ENCODE results near the gene ZNF621. TPM values are rescaled to one million over a fixed set of nuclear protein-coding genes. Genes with fewer than 3 reads are reported as not detected.

The ZNF621 gene
- 10 to 100 TPM; 22.4 to 36.8 (median 33.7) TPM for polyA plus RNA-seq (ENCODE audit: insufficient read depth in 1 of 5, insufficient read length in 5 of 5, low replicate concordance in 1 of 5)
- long read RNA-seq, donor 1, full-length matches to known transcripts: 4 of 4 reads
- long read RNA-seq, donor 1, partial matches to known transcripts: 0 of 4 reads
- long read RNA-seq, donor 1, other reads (novel, unspliced or antisense): 0 of 4 reads
- long read RNA-seq, donor 2: 0 reads
- long read RNA-seq, donor 3, full-length matches to known transcripts: 2 of 11 reads
- long read RNA-seq, donor 3, partial matches to known transcripts: 9 of 11 reads
- long read RNA-seq, donor 3, other reads (novel, unspliced or antisense): 0 of 11 reads
- long read RNA-seq, donor 4, full-length matches to known transcripts: 5 of 5 reads
- long read RNA-seq, donor 4, partial matches to known transcripts: 0 of 5 reads
- long read RNA-seq, donor 4, other reads (novel, unspliced or antisense): 0 of 5 reads
- long read RNA-seq, donor 5, full-length matches to known transcripts: 10 of 10 reads
- long read RNA-seq, donor 5, partial matches to known transcripts: 0 of 10 reads
- long read RNA-seq, donor 5, other reads (novel, unspliced or antisense): 0 of 10 reads
- long read RNA-seq, donor 6, full-length matches to known transcripts: 7 of 7 reads
- long read RNA-seq, donor 6, partial matches to known transcripts: 0 of 7 reads
- long read RNA-seq, donor 6, other reads (novel, unspliced or antisense): 0 of 7 reads
- long read RNA-seq, donor 7, full-length matches to known transcripts: 5 of 5 reads
- long read RNA-seq, donor 7, partial matches to known transcripts: 0 of 5 reads
- long read RNA-seq, donor 7, other reads (novel, unspliced or antisense): 0 of 5 reads
- long read RNA-seq, donor 8, full-length matches to known transcripts: 6 of 6 reads
- long read RNA-seq, donor 8, partial matches to known transcripts: 0 of 6 reads
- long read RNA-seq, donor 8, other reads (novel, unspliced or antisense): 0 of 6 reads

- peak; percentile 83 to 84 for DNase-seq
These were observed at the start of gene ZNF621 for GRCh38 chr3:40524568-40525285. Gene ZNF621 (plus strand): TSS chr3:40524960. CDS start chr3:40525841, 881 bp downstream.

DNA sequence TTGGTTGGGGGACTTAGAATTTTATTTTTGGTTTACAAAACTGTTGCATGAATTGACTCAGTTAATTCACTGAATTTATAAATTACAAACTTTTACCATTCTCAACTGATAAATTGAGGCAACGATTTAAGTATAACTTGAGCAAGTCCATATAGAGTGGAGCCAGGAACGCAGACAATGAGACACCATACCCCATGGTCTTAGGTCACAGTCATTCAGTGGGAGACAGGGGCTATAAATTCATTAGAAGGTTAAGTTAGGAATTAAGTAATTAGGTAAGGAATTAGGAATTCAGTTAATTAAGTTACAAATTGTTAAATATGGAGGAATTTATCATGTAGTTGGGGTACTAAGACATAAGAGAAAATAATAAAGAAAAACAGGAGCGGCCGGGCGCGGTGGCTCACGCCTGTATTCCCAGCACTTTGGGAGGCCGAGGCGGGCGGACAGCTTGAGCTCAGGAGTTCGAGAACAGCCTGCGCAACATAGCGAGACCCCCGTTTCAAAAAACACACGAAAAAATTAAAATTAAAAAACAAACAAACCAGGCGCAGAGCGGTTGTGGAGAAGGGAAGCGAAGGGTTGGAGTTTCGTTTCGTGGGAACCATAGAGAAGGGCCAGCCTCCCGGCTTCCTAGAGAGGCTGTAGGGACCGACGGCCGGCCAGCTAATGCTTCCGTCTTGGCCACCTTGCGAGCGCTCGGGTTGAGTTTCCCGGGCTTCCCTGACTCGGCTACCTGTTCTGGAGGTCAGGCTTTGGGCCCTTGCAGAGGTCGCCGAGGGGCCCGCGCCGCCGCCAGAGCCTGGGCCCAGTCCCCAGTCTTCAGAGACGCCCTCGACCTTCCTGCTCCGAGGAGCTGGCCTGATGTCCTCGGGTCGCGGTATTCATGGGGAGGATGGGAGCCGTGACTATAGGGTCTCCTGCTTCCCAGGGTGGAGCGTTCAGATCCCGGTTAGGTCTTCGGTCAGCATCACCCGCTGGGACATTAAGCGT is 48.0 kb upstream of the ZNF621 start, which contains the start of gene ZNF619:
Gene ZNF619 (plus strand): TSS at position 645 of the 993 bp plus-strand sequence. CDS start 858 bp downstream, outside the sequence.
- DNase-seq: peak; percentile 72 to 74

DNA sequence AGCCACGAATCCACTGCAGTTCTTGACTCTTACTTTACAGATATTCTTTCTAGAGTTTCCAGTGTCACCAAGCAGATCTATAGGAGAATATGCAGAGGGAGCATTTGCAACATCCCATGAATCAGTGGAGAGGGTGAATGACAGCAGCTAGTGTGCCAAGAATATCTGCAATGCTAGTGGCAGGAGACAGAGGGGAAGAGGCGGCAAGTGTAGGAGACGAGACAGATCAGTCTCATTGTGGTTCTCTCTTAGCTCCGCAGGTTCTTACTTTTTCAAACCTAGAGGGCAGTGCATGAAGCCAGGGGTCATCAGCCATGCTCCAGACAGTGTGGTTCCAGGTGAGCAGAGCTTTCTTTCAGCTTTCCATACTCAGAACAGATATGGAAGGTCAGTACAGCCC is 47.1 kb upstream of the ZNF621 start:
- no peak for DNase-seq

GRCh38 chr3:40487172-40487571 is 37.6 kb upstream of the ZNF621 start:
- no peak for DNase-seq

DNA sequence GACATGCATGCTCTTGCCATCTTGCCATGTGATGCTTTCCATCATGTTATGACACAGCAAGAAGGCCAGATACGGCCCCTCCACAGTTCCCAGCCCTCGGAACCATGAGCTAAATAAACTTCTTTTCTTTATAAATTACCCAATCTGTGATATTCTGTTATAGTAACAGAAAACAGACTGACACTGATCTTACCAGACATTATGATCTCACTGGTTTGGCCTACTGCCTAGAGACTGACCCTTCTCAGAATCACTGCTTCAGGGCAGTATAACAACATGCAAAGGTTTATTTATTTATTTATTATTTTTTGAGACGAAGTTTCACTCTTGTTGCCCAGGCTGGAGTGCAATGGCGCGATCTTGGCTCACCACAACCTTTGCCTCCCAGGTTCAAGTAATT is 33.8 kb upstream of the ZNF621 start:
- DNase-seq: no peak

DNA sequence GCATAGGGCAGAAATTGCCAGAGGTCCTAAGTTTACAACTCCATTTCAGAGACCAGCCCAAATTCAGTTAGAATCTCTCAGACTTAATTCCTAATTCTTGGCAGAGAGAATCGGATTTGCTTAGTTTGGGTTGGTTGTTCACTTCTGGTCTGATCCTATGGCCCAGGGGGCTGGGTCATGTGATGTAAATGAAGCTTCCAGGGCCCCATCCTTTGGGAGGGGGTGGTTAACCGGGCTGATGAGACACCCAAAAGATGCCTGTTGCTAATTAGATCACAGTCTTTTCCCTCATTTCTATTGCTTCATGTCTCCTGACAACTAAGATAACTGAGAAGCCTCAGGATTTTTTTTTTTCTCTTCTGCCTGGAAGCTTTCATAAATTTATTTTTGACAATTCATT is 30.1 kb upstream of the ZNF621 start:
- no peak for DNase-seq

GRCh38 chr3:40497288-40497687 is 27.5 kb upstream of the ZNF621 start:
- no peak for DNase-seq

GRCh38 chr3:40499952-40500351 is 24.8 kb upstream of the ZNF621 start:
- no peak for DNase-seq

- DNase-seq: no peak
These were observed 22.7 kb upstream of the ZNF621 start for GRCh38 chr3:40502034-40502433.

GRCh38 chr3:40504636-40505430 is 19.9 kb upstream of the ZNF621 start:
- DNase-seq: no peak

DNA sequence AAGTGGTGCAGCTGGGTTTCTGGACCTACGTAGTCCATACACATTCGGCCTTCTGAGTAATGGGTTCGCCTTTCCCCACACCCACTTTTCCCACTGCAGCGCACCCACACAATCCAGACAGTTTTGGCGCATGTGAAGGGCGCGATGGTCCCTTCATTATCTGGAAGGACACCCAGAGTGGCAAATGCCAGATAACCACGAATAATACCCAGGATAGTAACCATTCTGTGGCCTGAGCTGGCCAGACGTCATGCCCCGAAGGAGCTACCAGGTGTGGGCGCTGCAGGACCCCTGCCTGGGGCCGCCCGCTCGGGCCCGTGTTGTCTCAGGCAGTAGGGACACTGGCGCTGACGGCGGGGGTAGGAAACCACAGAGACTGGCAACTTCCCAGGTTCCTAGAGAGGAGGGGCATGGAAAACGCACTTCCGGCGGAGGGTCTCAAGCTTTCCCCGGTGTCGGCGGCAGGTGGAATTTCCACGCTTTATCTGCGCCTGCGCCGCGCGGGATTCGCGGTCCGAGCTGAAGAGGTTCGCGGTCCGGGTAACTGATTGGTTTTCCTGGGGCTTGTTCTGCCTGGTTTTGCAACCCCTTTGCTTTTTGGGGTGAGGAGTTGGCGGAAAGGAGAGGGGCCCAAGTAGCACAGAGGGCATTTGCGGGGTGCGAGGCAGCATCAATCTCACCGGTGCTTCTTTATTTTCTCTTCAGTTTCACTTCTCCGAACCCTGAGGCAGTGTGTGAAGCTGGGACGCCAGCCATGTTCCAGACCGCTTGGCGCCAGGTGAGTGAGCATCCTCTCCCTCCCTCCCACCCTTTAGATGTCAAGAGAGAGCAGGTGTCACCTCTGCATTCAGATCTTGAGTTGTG is 18.9 kb upstream of the ZNF621 start, which contains the start of gene ZNF620:
Gene ZNF620 (plus strand): TSS at position 441 of the 864 bp plus-strand sequence. CDS start 314 bp downstream, at position 755.
- DNase-seq: peak; percentile 77 to 78

GRCh38 chr3:40511031-40511718 is 13.6 kb upstream of the ZNF621 start:
- no peak for DNase-seq

DNA sequence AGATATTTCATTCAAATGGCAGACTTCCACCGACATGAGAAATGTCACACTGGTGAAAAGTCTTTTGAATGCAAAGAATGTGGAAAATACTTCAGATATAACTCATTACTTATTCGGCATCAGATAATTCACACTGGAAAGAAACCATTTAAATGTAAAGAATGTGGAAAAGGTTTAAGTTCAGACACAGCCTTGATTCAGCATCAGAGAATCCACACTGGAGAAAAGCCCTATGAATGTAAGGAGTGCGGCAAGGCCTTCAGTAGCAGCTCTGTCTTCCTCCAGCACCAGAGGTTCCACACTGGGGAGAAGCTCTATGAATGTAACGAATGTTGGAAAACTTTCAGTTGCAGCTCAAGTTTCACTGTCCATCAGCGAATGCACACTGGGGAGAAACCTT is 8.6 kb upstream of the ZNF621 start:
- no peak for DNase-seq

DNA sequence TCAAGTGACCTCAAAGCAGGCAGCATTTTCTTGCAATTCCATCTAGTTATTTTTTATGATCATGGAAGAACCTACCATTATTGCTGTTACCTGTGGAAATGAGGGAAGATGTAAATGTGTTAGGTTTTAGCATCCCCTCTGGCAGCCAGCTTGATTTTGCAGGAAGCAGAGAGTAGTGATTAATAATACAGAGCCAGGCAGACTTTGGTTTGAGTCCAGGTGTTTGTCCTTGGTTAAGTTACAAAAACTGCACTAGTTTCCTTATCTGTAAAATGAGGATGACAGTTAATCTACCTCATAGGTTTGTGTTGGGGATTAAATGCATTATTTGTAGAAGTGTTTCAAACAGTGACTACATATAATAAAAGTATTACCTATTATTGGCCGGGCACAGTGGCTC is 6.7 kb upstream of the ZNF621 start:
- DNase-seq: no peak

DNA sequence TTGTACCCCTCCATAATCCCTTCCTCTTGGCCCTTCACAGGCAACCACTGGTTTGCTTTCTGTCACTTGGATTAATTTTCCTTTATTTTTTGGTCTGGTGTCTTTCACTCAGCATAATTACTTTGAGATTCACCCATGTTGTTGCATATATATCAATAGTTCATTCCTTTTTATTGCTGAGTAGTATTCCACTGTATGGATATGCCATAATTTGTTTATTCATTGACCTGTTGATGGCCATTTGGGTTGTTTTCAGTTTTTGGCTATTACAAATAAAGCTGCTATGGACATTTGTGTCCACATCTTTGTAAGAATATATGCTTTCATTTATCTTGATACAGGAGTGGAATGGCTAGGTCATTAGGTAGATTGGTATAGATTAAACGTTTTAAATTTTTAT is 5.9 kb upstream of the ZNF621 start:
- DNase-seq: no peak

DNA sequence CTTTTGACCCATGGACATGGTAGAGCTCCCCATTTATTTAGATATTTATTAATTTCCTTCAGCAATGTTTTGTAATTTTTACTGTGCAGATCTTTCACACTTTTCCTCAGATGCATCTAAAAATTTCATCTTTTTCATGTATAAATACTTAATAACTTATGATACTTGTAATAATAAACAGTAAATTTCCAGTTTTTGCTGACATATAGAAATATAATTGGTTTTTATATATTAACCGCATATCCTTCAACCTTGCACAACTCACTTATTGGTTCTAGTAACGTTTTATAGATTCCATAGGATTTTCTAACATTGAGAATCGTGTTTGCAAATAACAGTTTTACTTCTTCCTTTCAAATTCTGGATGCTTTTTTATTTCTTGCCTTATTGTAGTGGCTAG is 3.5 kb upstream of the ZNF621 start:
- DNase-seq: no peak

DNA sequence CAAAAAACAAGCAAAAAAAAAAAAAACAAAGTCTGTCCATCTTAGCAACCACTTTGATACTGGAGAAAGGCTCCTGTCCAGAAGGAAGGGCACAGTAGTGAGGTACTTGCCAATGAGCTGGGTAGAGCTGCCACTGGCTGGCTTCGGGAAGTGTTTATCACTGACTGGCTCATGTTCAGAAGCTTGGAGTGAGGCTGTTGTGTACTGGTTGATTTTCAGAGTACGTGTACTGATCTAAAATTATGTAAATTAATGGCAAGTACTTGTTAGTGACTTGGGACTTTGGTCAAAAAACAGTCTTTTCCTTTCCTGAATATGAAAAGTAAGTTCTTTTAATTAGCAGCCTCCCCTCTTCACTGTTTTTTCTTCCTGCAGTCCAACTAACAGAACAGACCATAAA is 979 bp upstream of the ZNF621 start:
- DNase-seq: peak in 1 of 2 donors; percentile 2

GRCh38 chr3:40524222-40524567 is 565 bp upstream of the ZNF621 start:
- DNase-seq: no peak

Measured in right lung (tissue), 10 donors.